HepG2 (cell line): ENCODE measurements around the gene ERCC4. TPM values are rescaled to one million over a fixed set of nuclear protein-coding genes. Genes with fewer than 3 reads are reported as not detected.

Experiments
- ATF3 ChIP-seq: sonication (generic); formaldehyde crosslinking; IDR thresholded peaks from 2 replicates; pipeline ENCODE4 v1.4.0; 2020; ENCODE audit warnings: missing genetic modification reagents
- ATF6 ChIP-seq: sonication (generic); formaldehyde crosslinking; conservative IDR thresholded peaks from 2 replicates; pipeline ENCODE4 v1.4.0; 2020; ENCODE audit warnings: missing genetic modification reagents
- CENPT ChIP-seq: sonication (generic); formaldehyde crosslinking; IDR thresholded peaks from 2 replicates; pipeline ENCODE4 v1.8.0; 2022; ENCODE audit warnings: low read depth, mild to moderate bottlenecking, moderate library complexity, missing genetic modification reagents
- CSRNP2 ChIP-seq: sonication (generic); formaldehyde crosslinking; conservative IDR thresholded peaks from 2 replicates; pipeline ENCODE4 v1.8.0; 2022; ENCODE audit warnings: low read depth, missing genetic modification reagents
- MEF2D ChIP-seq: sonication (generic); formaldehyde crosslinking; IDR thresholded peaks from 2 replicates; pipeline ENCODE4 v1.5.1; 2020; ENCODE audit warnings: mild to moderate bottlenecking, missing genetic modification reagents
- ZBTB37 ChIP-seq: sonication (generic); formaldehyde crosslinking; IDR thresholded peaks from 2 replicates; pipeline ENCODE4 v1.4.0; 2020; ENCODE audit warnings: mild to moderate bottlenecking, missing genetic modification reagents
- ZNF264 ChIP-seq: sonication (generic); formaldehyde crosslinking; IDR thresholded peaks from 2 replicates; pipeline ENCODE4 v1.4.0; 2020; ENCODE audit warnings: missing genetic modification reagents
- ZNF335 ChIP-seq: sonication (generic); formaldehyde crosslinking; IDR thresholded peaks from 2 replicates; pipeline ENCODE4 v1.4.0; 2020; ENCODE audit warnings: missing genetic modification reagents
- ZNF441 ChIP-seq: sonication (generic); formaldehyde crosslinking; IDR thresholded peaks from 2 replicates; pipeline ENCODE4 v1.7.0; 2021; ENCODE audit warnings: missing genetic modification reagents, borderline replicate concordance
- ZNF557 ChIP-seq: sonication (generic); formaldehyde crosslinking; IDR thresholded peaks from 2 replicates; pipeline ENCODE4 v1.4.0; 2020; ENCODE audit warnings: missing genetic modification reagents
- ZNF562 ChIP-seq: sonication (generic); formaldehyde crosslinking; IDR thresholded peaks from 2 replicates; pipeline ENCODE4 v1.8.0; 2022; ENCODE audit warnings: missing genetic modification reagents, borderline replicate concordance
- polyA plus RNA-seq, 8 experiments: library from polyadenylated mRNA; depleted of rRNA in 3 of 8; stranded (reverse) in 7 of 8; unstranded in 1 of 8; fragments of >200 nt; fragmentation: Illumina TruSeq in 4 of 8; extraction: Trizol in 4 of 8; gene quantifications; 2 replicates each; pipeline versions ENCODE4 v1.2.1 to v1.2.3, GENCODE V29; 2011 to 2016; ENCODE audit warnings: low read depth in 4 of 8, missing spikeins in 1 of 8, mixed read lengths in 1 of 8; ENCODE audit not compliant: insufficient read depth in 1 of 8
- total RNA-seq, 5 experiments: library from RNA; depleted of rRNA; stranded (reverse); fragments of >200 nt; fragmentation: Illumina TruSeq; extraction: Trizol; gene quantifications; 2 replicates each; pipeline ENCODE4 v1.2.3, GENCODE V29; 2016; ENCODE audit warnings: low read depth in 1 of 5
- TF ChIP-seq, protein P1 (sequence below): sonication (generic); formaldehyde crosslinking; IDR thresholded peaks from one replicate; pipeline ENCODE4 v1.5.1; 2020; ENCODE audit warnings: mild to moderate bottlenecking, missing genetic modification reagents; ENCODE audit errors: not compliant biosample characterization
- TF ChIP-seq, protein P2 (sequence below): sonication (generic); formaldehyde crosslinking; IDR thresholded peaks from 2 replicates; pipeline ENCODE4 v1.5.0; 2020; ENCODE audit warnings: missing genetic modification reagents

ERCC4 gene
- total and polyA plus RNA-seq, 2 of the 13 experiments (the other 11 are each of a cell fraction or from before 2014, with no cell fraction given), result 5.4 to 15.2 TPM

DNA sequence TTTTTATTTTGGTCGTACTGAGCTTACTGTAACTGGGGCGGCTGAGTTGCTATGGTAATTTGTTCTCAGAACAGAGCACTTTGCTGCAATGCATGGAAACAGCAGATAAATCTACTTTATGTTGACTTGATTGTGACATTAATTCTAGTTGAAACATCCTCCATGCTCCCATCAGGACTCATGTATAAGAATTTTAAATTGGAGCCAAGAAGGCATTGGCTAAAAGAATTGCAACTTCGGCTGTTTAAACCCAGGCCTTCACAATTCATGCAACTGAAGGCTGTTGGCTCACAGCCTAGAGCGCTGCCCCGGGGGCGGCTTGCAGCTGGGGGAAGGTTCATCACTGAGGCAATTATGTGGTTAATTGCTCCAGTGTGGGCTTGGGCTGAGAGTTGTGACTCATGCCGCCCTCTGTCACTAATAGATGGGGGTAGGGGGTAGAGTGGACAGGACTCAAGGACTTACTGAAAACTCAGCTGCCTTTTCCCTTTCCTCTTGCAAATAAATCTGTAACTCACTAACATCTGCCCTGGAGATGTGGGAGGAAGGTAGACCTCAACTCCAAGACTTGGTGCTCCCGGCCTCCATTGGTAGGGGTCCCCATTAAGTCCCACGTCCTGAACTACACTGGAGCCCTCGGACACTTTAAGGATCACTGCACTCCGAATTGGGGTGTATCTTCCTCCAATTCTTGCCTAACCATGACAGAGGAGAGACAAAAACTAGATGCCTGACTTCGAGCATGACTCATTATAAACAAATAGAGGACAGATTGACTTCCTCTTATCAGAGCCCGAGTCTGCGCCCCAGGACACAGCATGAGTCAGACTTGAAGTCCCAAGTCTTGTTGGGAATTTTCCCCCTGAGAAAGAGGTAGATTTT, 37.5 kb downstream of the ERCC4 start (continued):
- TF ChIP-seq ZBTB37 (no peak), CSRNP2 (CRISPR knock-in tag) (no peak), ATF3 (peak; percentile 95), ZNF264 (CRISPR knock-in tag) (0 out of 2 replicates have a peak, but pooled peaks have one; percentile 35), CENPT (CRISPR knock-in tag) (no peak), ZNF441 (CRISPR knock-in tag) (no peak), ATF6 (CRISPR knock-in tag) (no peak), MEF2D (CRISPR knock-in tag) (no peak), ZNF562 (CRISPR knock-in tag) (no peak), ZNF335 (CRISPR knock-in tag) (no peak), ZNF557 (CRISPR knock-in tag) (no peak)
- TF ChIP-seq, protein P1, sequence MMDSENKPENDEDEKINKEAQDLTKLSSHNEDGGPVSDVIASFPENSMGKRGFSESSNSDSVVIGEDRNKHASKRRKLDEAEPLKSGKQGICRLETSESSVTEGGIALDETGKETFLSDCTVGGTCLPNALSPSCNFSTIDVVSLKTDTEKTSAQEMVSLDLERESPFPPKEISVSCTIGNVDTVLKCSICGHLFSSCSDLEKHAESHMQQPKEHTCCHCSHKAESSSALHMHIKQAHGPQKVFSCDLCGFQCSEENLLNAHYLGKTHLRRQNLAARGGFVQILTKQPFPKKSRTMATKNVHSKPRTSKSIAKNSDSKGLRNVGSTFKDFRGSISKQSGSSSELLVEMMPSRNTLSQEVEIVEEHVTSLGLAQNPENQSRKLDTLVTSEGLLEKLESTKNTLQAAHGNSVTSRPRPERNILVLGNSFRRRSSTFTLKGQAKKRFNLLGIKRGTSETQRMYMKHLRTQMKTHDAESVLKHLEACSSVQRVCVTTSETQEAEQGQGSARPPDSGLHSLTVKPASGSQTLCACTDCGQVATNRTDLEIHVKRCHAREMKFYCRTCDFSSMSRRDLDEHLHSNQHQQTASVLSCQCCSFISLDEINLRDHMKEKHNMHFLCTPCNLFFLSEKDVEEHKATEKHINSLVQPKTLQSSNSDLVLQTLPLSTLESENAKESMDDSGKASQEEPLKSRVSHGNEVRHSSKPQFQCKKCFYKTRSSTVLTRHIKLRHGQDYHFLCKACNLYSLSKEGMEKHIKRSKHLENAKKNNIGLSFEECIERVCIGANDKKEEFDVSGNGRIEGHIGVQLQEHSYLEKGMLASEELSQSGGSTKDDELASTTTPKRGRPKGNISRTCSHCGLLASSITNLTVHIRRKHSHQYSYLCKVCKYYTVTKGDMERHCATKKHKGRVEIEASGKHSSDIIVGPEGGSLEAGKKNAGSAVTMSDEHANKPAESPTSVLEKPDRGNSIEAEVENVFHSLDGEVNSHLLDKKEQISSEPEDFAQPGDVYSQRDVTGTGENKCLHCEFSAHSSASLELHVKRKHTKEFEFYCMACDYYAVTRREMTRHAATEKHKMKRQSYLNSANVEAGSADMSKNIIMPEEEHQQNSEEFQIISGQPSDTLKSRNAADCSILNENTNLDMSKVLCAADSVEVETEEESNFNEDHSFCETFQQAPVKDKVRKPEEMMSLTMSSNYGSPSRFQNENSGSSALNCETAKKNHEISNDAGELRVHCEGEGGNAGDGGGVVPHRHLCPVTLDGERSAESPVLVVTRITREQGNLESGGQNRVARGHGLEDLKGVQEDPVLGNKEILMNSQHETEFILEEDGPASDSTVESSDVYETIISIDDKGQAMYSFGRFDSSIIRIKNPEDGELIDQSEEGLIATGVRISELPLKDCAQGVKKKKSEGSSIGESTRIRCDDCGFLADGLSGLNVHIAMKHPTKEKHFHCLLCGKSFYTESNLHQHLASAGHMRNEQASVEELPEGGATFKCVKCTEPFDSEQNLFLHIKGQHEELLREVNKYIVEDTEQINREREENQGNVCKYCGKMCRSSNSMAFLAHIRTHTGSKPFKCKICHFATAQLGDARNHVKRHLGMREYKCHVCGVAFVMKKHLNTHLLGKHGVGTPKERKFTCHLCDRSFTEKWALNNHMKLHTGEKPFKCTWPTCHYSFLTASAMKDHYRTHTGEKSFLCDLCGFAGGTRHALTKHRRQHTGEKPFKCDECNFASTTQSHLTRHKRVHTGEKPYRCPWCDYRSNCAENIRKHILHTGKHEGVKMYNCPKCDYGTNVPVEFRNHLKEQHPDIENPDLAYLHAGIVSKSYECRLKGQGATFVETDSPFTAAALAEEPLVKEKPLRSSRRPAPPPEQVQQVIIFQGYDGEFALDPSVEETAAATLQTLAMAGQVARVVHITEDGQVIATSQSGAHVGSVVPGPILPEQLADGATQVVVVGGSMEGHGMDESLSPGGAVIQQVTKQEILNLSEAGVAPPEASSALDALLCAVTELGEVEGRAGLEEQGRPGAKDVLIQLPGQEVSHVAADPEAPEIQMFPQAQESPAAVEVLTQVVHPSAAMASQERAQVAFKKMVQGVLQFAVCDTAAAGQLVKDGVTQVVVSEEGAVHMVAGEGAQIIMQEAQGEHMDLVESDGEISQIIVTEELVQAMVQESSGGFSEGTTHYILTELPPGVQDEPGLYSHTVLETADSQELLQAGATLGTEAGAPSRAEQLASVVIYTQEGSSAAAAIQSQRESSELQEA (CRISPR knock-in tag), result no peak
- TF ChIP-seq, protein P2, sequence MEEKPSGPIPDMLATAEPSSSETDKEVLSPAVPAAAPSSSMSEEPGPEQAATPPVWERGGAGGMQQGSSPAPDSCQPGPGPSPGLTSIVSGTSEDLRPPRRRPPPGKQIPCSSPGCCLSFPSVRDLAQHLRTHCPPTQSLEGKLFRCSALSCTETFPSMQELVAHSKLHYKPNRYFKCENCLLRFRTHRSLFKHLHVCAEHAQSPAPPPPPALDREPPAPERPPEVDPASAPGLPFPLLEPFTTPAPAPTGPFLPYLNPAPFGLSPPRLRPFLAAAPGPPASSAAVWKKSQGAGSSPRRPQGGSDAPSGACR (CRISPR knock-in tag), result peak; percentile 72; the same call in 1 of the 2 replicates
